B cell (primary cell): ENCODE results near the gene ZNF618. TPM values are rescaled to one million over a fixed set of nuclear protein-coding genes. Genes with fewer than 3 reads are reported as not detected.

Experiments
- ATAC-seq: fragments of 200-7000 bp; cut with Tn5 transposase; one replicate; pipeline ENCODE4 v1.10.0; 2021; ENCODE audit warnings: low read depth, mild to moderate bottlenecking, moderate number of reproducible peaks, moderate library complexity
- CTCF ChIA-PET: fragments of 350-600 bp; sonication (Branson Sonifier 250); formaldehyde crosslinking; loops from one replicate; lab custom pipeline; 2021; ENCODE audit warnings: antibody characterized with exemption, inconsistent platforms; lab: Charles Lee
- POLR2A ChIA-PET: fragments of 350-600 bp; sonication (Branson Sonifier 250); formaldehyde crosslinking; loops from one replicate; lab custom pipeline; 2021; ENCODE audit warnings: antibody characterized with exemption; lab: Charles Lee
- DNase-seq: peaks from one replicate; pipeline ENCODE4 v3.0.0; 2013
- H2AFZ ChIP-seq: 2 replicates; pipeline ENCODE4 v1.6.1; 2012; ENCODE audit warnings: mild to moderate bottlenecking, low read depth, low read length; ENCODE audit not compliant: insufficient read depth, poor library complexity, severe bottlenecking
- H3K27ac ChIP-seq, 2 donors: 1 replicate in 1 of 2; 2 replicates in 1 of 2; pipeline ENCODE4 v1.5.1; 2012 to 2013; ENCODE audit warnings: low read length in 2 of 2, mild to moderate bottlenecking in 2 of 2, moderate library complexity in 1 of 2
- H3K27me3 ChIP-seq, 4 experiments: fragments of 200-600 bp in 1 of 4; sonication (generic) in 1 of 4; replicated peaks in 1 of 4; 1 replicate in 2 of 4; 2 replicates in 2 of 4; pipeline versions ENCODE4 v1.6.1 to v1.7.0; 2013 to 2016; ENCODE audit warnings: low read length in 3 of 4, mild to moderate bottlenecking in 2 of 4, mixed read lengths in 1 of 4, moderate library complexity in 1 of 4; ENCODE audit not compliant: insufficient read depth in 4 of 4, control insufficient read depth in 3 of 4; ENCODE audit errors: control extremely low read depth in 1 of 4
- H3K36me3 ChIP-seq, 2 experiments: replicated peaks in 1 of 2; 1 replicate in 1 of 2; 2 replicates in 1 of 2; pipeline versions ENCODE4 v1.6.1 to v1.7.1; 2013; ENCODE audit warnings: low read length in 1 of 2; ENCODE audit not compliant: insufficient read depth in 2 of 2, control insufficient read depth in 1 of 2; ENCODE audit errors: control extremely low read depth in 1 of 2, extremely low read depth in 1 of 2
- H3K4me1 ChIP-seq, 2 donors: fragments of 200-600 bp in 1 of 2; sonication (generic) in 1 of 2; 1 replicate in 1 of 2; 2 replicates in 1 of 2; pipeline versions ENCODE4 v1.5.1 to v1.6.1; 2013 to 2017; ENCODE audit warnings: low read length in 2 of 2; ENCODE audit not compliant: control insufficient read depth in 2 of 2, insufficient read depth in 2 of 2
- H3K4me2 ChIP-seq: replicated peaks from 2 replicates; pipeline ENCODE3; 2012; ENCODE audit warnings: mild to moderate bottlenecking, low read depth, low read length; ENCODE audit not compliant: poor library complexity, severe bottlenecking
- H3K4me3 ChIP-seq, 5 experiments: fragments of 200-600 bp in 1 of 5; sonication (generic) in 1 of 5; 1 replicate in 3 of 5; 2 replicates in 2 of 5; pipeline versions ENCODE4 v1.5.1 to v1.7.0; 2011 to 2016; ENCODE audit warnings: low read length in 4 of 5, mild to moderate bottlenecking in 4 of 5, low read depth in 2 of 5, control low read depth in 1 of 5, moderate library complexity in 1 of 5; ENCODE audit not compliant: insufficient read depth in 1 of 5; ENCODE audit errors: control extremely low read depth in 1 of 5, extremely low read depth in 1 of 5
- H3K79me2 ChIP-seq: fragments of 200-600 bp; sonication (generic); one replicate; pipeline ENCODE4 v1.6.0; 2016; ENCODE audit warnings: low read length; ENCODE audit not compliant: control insufficient read depth, insufficient read depth
- H3K9ac ChIP-seq: fragments of 200-600 bp; sonication (generic); 2 replicates; pipeline ENCODE4 v1.6.1; 2017; ENCODE audit warnings: mild to moderate bottlenecking, low read length, moderate library complexity
- H3K9me3 ChIP-seq, 3 donors: one replicate each; pipeline versions ENCODE4 v1.6.1 to v1.7.1; 2013; ENCODE audit warnings: low read length in 2 of 3; ENCODE audit not compliant: control insufficient read depth in 2 of 3, insufficient read depth in 1 of 3; ENCODE audit errors: control extremely low read depth in 1 of 3
- H4K20me1 ChIP-seq: 2 replicates; pipeline ENCODE4 v1.6.0; 2012; ENCODE audit warnings: mild to moderate bottlenecking, low read length; ENCODE audit not compliant: insufficient read depth, control insufficient read depth, poor library complexity, severe bottlenecking
- H3K27ac Mint-ChIP-seq: one replicate; pipeline ENCODE4 v1.8.0; 2021; ENCODE audit warnings: mixed read lengths
- H3K27me3 Mint-ChIP-seq: one replicate; pipeline ENCODE4 v1.8.0; 2021; ENCODE audit warnings: mixed read lengths
- H3K4me1 Mint-ChIP-seq: one replicate; pipeline ENCODE4 v1.8.0; 2021; ENCODE audit warnings: mixed read lengths
- H3K4me3 Mint-ChIP-seq: one replicate; pipeline ENCODE4 v1.8.0; 2021; ENCODE audit warnings: mixed read lengths
- H3K9me3 Mint-ChIP-seq: one replicate; pipeline ENCODE4 v1.8.0; 2022; ENCODE audit warnings: mixed read lengths; ENCODE audit not compliant: insufficient read depth
- CTCF ChIP-seq: fragments of 200-600 bp; IDR thresholded peaks from one replicate; pipeline ENCODE4 v1.8.0; 2022; ENCODE audit warnings: antibody characterized with exemption, mild to moderate bottlenecking
- EZH2 ChIP-seq: IDR thresholded peaks from 2 replicates; pipeline ENCODE4 v1.6.1; 2012; ENCODE audit warnings: borderline replicate concordance, low read depth, mild to moderate bottlenecking, moderate library complexity, low read length; ENCODE audit not compliant: insufficient read depth, poor library complexity, severe bottlenecking
- WGBS: methylation state at CpG from one replicate; pipeline ENCODE4 v1.1.5; 2013; ENCODE audit warnings: missing lambda C conversion rate; ENCODE audit not compliant: insufficient coverage; 5-methylcytosine and 5-hydroxymethylcytosine counted together
- intact Hi-C: fragments of 100-400 bp; cut with micrococcal nuclease; formaldehyde crosslinking; loops from one replicate; pipeline ENCODE4 v1.10.0; 2022
- polyA plus RNA-seq: library from polyadenylated mRNA; depleted of rRNA; stranded (reverse); fragments of >200 nt; gene quantifications from 2 replicates; pipeline ENCODE4 v1.2.3, GENCODE V29; 2012
- total RNA-seq, 2 donors: library from RNA; stranded (reverse); fragments of 120-200 nt in 1 of 2; gene quantifications; 1 replicate in 1 of 2; 2 replicates in 1 of 2; pipeline versions ENCODE4 v1.2.3 to v1.2.4, GENCODE V29; 2013 to 2022

ZNF618 gene
- total and polyA plus RNA-seq, 2 donors (not counting 1 experiment from before 2014, with no cell fraction given) = 1.4 to 2.5 TPM

- TF ChIP-seq EZH2 (no peak), CTCF (no peak)
- Mint-ChIP-seq H3K4me1 (no peaks in the 10 kb centered on the region), H3K27ac (no peak overlapping the region), H3K4me3 (no peak overlapping the region), H3K9me3 (peaks cover 2% of the 10 kb centered on the region), H3K27me3 (no peaks in the 10 kb centered on the region)
- Histone ChIP-seq H3K27me3 (no peaks in the 10 kb centered on the region), H3K9ac (no peak overlapping the region), H3K4me2 (no peak overlapping the region), H4K20me1 (no peaks in the 10 kb centered on the region), H3K4me3 (no peak overlapping the region), H3K79me2 (no peaks in the 10 kb centered on the region), H3K9me3 (no peaks in the 10 kb centered on the region), H3K27ac (no peak overlapping the region), H2AFZ (no peak overlapping the region), H3K4me1 (no peaks in the 10 kb centered on the region), H3K36me3 (no peaks in the 10 kb centered on the region)
- ChIA-PET CTCF (no interaction called here), POLR2A (no interaction called here)
- no peak for DNase-seq
- intact Hi-C loops = no loop called here
- 92% methylated on average over 9 of the region's 9 CpGs for WGBS
- no peak for ATAC-seq
Observed at GRCh38 chr9:114030364-114030763, 154.3 kb downstream of the ZNF618 start.

GRCh38 chr9:114031037-114031630 lies 155.0 kb downstream of the ZNF618 start:
- no peak overlapping the region for H3K9ac ChIP-seq
- Mint-ChIP-seq H3K27ac (no peak overlapping the region), H3K4me3 (no peak overlapping the region), H3K27me3 (no peaks in the 10 kb centered on the region), H3K9me3 (no peaks in the 10 kb centered on the region), H3K4me1 (no peaks in the 10 kb centered on the region)
- H3K79me2 ChIP-seq = no peaks in the 10 kb centered on the region
- ATAC-seq (no peak), DNase-seq (no peak)
- CTCF ChIA-PET = no interaction called here
- no peak for TF ChIP-seq EZH2
- no peak for TF ChIP-seq CTCF
- POLR2A ChIA-PET = no interaction called here
- H3K36me3 ChIP-seq = no peaks in the 10 kb centered on the region
- no peaks in the 10 kb centered on the region for H3K4me1 ChIP-seq
- H3K9me3 ChIP-seq = no peaks in the 10 kb centered on the region
- no peak overlapping the region for H3K27ac ChIP-seq
- H4K20me1 ChIP-seq = no peaks in the 10 kb centered on the region
- H2AFZ ChIP-seq = no peak overlapping the region
- no peak overlapping the region for H3K4me2 ChIP-seq
- no peak overlapping the region for H3K4me3 ChIP-seq
- intact Hi-C loops = no loop called here
- no CpG with 5 or more reads among the region's 7 CpGs for WGBS
- no peaks in the 10 kb centered on the region for H3K27me3 ChIP-seq
